Naive thymus-derived CD8-positive, alpha-beta T cell (primary cell): ENCODE data around the gene PTPRM. TPM values are rescaled to one million over a fixed set of nuclear protein-coding genes. Genes with fewer than 3 reads are reported as not detected.

Experiments
- ATAC-seq, 2 donors: fragments of 150-1000 bp; cut with Tn5 transposase in 1 of 2; sonication (Bioruptor Pico), chemical (Tn5 transposase) in 1 of 2; 1 replicate in 1 of 2; 2 replicates in 1 of 2; pipeline ENCODE4 v1.10.0; 2021; ENCODE audit warnings: mild to moderate bottlenecking in 2 of 2, moderate library complexity in 2 of 2
- POLR2A ChIA-PET: fragments of 350-600 bp; sonication (Branson Sonifier 250); formaldehyde crosslinking; loops from one replicate; lab custom pipeline; 2021; ENCODE audit warnings: antibody characterized with exemption; lab: Charles Lee
- DNase-seq, 10 donors: peaks; one replicate each; pipeline versions ENCODE4 v3.0.0 to v3.0.0-alpha.2; 2020 to 2022
- H3K27ac Mint-ChIP-seq, 10 donors: one replicate each; pipeline ENCODE4 v1.8.0; 2020 to 2022; ENCODE audit warnings: mild to moderate bottlenecking in 10 of 10, mixed read lengths in 10 of 10, moderate library complexity in 4 of 10, inconsistent platforms in 1 of 10
- H3K27me3 Mint-ChIP-seq, 5 donors: one replicate each; pipeline ENCODE4 v1.8.0; 2021 to 2022; ENCODE audit warnings: mixed read lengths in 5 of 5
- H3K36me3 Mint-ChIP-seq, 3 donors: one replicate each; pipeline ENCODE4 v1.8.0; 2020 to 2022; ENCODE audit warnings: mixed read lengths in 3 of 3, mild to moderate bottlenecking in 2 of 3, inconsistent platforms in 1 of 3
- H3K4me1 Mint-ChIP-seq, 4 donors: one replicate each; pipeline ENCODE4 v1.8.0; 2021 to 2022; ENCODE audit warnings: mixed read lengths in 4 of 4
- H3K4me3 Mint-ChIP-seq, 10 donors: one replicate each; pipeline ENCODE4 v1.8.0; 2020 to 2022; ENCODE audit warnings: mild to moderate bottlenecking in 10 of 10, mixed read lengths in 10 of 10, moderate library complexity in 6 of 10, inconsistent platforms in 1 of 10
- H3K9me3 Mint-ChIP-seq, 9 donors: one replicate each; pipeline ENCODE4 v1.8.0; 2020 to 2022; ENCODE audit warnings: mixed read lengths in 9 of 9, mild to moderate bottlenecking in 3 of 9, inconsistent platforms in 1 of 9, moderate library complexity in 1 of 9
- polyA plus RNA-seq, 3 donors: library from polyadenylated mRNA; unstranded; fragments of 300-500 nt; fragmentation: Illumina TruSeq; gene quantifications; one replicate each; pipeline ENCODE4 v1.2.3, GENCODE V29; 2021
- total RNA-seq, 8 experiments: library from RNA in 2 of 8; stranded (reverse) in 2 of 8; gene quantifications; one replicate each; pipeline ENCODE4 v1.2.3 and lab custom pipeline; 2021 to 2026

The PTPRM gene
- total and polyA plus RNA-seq, 5 experiments from 2014 or later = 0.28 to 12.1 (median 0.52) TPM

- ATAC-seq = no peak
- POLR2A ChIA-PET = no interaction called here
- no peaks in the 10 kb centered on the region for H3K4me1 Mint-ChIP-seq
Observed at GRCh38 chr18:8324343-8325065, 757.4 kb downstream of the PTPRM start.

GRCh38 chr18:8326763-8327394 is 759.8 kb downstream of the PTPRM start:
- no peak for DNase-seq
- H3K9me3 Mint-ChIP-seq = peaks cover 0 to 4% (median 0%) of the 10 kb centered on the region in 9 donors
- POLR2A ChIA-PET = no interaction called here
- no peaks in the 10 kb centered on the region for H3K4me1 Mint-ChIP-seq
- no peak for ATAC-seq
- H3K36me3 Mint-ChIP-seq = no peaks in the 10 kb centered on the region
- no peak overlapping the region for H3K27ac Mint-ChIP-seq
- no peaks in the 10 kb centered on the region for H3K27me3 Mint-ChIP-seq
- no peak overlapping the region for H3K4me3 Mint-ChIP-seq

More at GRCh38 chr18:8324343-8325065, 757.4 kb downstream of the PTPRM start:
- Mint-ChIP-seq H3K27me3 (peaks cover 0 to 7% (median 3%) of the 10 kb centered on the region in 5 donors), H3K27ac (no peak overlapping the region), H3K9me3 (peaks cover 0 to 4% (median 0%) of the 10 kb centered on the region in 9 donors), H3K4me3 (no peak overlapping the region), H3K36me3 (no peaks in the 10 kb centered on the region)
- no peak for DNase-seq

- no peak overlapping the region for H3K4me3 Mint-ChIP-seq
- POLR2A ChIA-PET = no interaction called here
- DNase-seq (no peak), ATAC-seq (no peak)
- no peak overlapping the region for H3K27ac Mint-ChIP-seq
- no peaks in the 10 kb centered on the region for H3K4me1 Mint-ChIP-seq
- H3K9me3 Mint-ChIP-seq = peaks cover 0 to 4% (median 0%) of the 10 kb centered on the region in 9 donors
- H3K36me3 Mint-ChIP-seq = no peaks in the 10 kb centered on the region
- no peaks in the 10 kb centered on the region for H3K27me3 Mint-ChIP-seq
Observed at GRCh38 chr18:8328126-8328525, 761.0 kb downstream of the PTPRM start.

GRCh38 chr18:8329186-8329771 is 762.2 kb downstream of the PTPRM start:
- POLR2A ChIA-PET = no interaction called here
- no peak for ATAC-seq

GRCh38 chr18:8330575-8330974 is 763.5 kb downstream of the PTPRM start:
- POLR2A ChIA-PET = no interaction called here
- peaks cover 0 to 2% (median 0%) of the 10 kb centered on the region in 9 donors for H3K9me3 Mint-ChIP-seq
- H3K27me3 Mint-ChIP-seq = no peaks in the 10 kb centered on the region
- ATAC-seq (no peak), DNase-seq (no peak)
- H3K4me1 Mint-ChIP-seq = no peaks in the 10 kb centered on the region
- no peak overlapping the region for H3K4me3 Mint-ChIP-seq
- H3K36me3 Mint-ChIP-seq = no peaks in the 10 kb centered on the region
- no peak overlapping the region for H3K27ac Mint-ChIP-seq

More at GRCh38 chr18:8329186-8329771, 762.2 kb downstream of the PTPRM start:
- no peaks in the 10 kb centered on the region for H3K4me1 Mint-ChIP-seq
- no peak for DNase-seq
- no peak overlapping the region for H3K4me3 Mint-ChIP-seq
- peaks cover 0 to 2% (median 0%) of the 10 kb centered on the region in 9 donors for H3K9me3 Mint-ChIP-seq
- H3K27me3 Mint-ChIP-seq = no peaks in the 10 kb centered on the region
- no peaks in the 10 kb centered on the region for H3K36me3 Mint-ChIP-seq
- no peak overlapping the region for H3K27ac Mint-ChIP-seq

- no peak overlapping the region for H3K27ac Mint-ChIP-seq
- no peaks in the 10 kb centered on the region for H3K9me3 Mint-ChIP-seq
- H3K27me3 Mint-ChIP-seq = peaks cover 0 to 5% (median 0%) of the 10 kb centered on the region in 5 donors
- H3K36me3 Mint-ChIP-seq = no peaks in the 10 kb centered on the region
- DNase-seq (no peak), ATAC-seq (no peak)
- H3K4me3 Mint-ChIP-seq = no peak overlapping the region
- POLR2A ChIA-PET = no interaction called here
- no peaks in the 10 kb centered on the region for H3K4me1 Mint-ChIP-seq
Observed at GRCh38 chr18:8332286-8332685, 765.2 kb downstream of the PTPRM start.

GRCh38 chr18:8333961-8334360 is 766.8 kb downstream of the PTPRM start:
- ATAC-seq (no peak), DNase-seq (no peak)
- H3K4me3 Mint-ChIP-seq = no peak overlapping the region
- no peaks in the 10 kb centered on the region for H3K4me1 Mint-ChIP-seq
- H3K27ac Mint-ChIP-seq = no peak overlapping the region
- no peaks in the 10 kb centered on the region for H3K36me3 Mint-ChIP-seq
- POLR2A ChIA-PET = no interaction called here
- H3K9me3 Mint-ChIP-seq = no peaks in the 10 kb centered on the region
- peaks cover 0 to 10% (median 0%) of the 10 kb centered on the region in 5 donors for H3K27me3 Mint-ChIP-seq

GRCh38 chr18:8337211-8337610 is 770.1 kb downstream of the PTPRM start:
- H3K9me3 Mint-ChIP-seq = no peaks in the 10 kb centered on the region
- H3K27me3 Mint-ChIP-seq = peaks cover 0 to 15% (median 0%) of the 10 kb centered on the region in 5 donors
- no peaks in the 10 kb centered on the region for H3K36me3 Mint-ChIP-seq
- POLR2A ChIA-PET = no interaction called here
- no peak overlapping the region for H3K4me3 Mint-ChIP-seq
- ATAC-seq = no peak
- DNase-seq = no peak
- no peaks in the 10 kb centered on the region for H3K4me1 Mint-ChIP-seq
- H3K27ac Mint-ChIP-seq = no peak overlapping the region

GRCh38 chr18:8339210-8339609 is 772.1 kb downstream of the PTPRM start:
- DNase-seq (no peak), ATAC-seq (no peak)
- no peaks in the 10 kb centered on the region for H3K9me3 Mint-ChIP-seq
- no peak overlapping the region for H3K27ac Mint-ChIP-seq
- H3K4me1 Mint-ChIP-seq = no peaks in the 10 kb centered on the region
- no peaks in the 10 kb centered on the region for H3K36me3 Mint-ChIP-seq
- POLR2A ChIA-PET = no interaction called here
- H3K27me3 Mint-ChIP-seq = peaks cover 0 to 15% (median 0%) of the 10 kb centered on the region in 5 donors
- H3K4me3 Mint-ChIP-seq = no peak overlapping the region

GRCh38 chr18:8339952-8340351 is 772.8 kb downstream of the PTPRM start:
- Mint-ChIP-seq H3K4me1 (no peaks in the 10 kb centered on the region), H3K4me3 (no peak overlapping the region)
- POLR2A ChIA-PET = no interaction called here

GRCh38 chr18:8341481-8342230 is 774.5 kb downstream of the PTPRM start:
- POLR2A ChIA-PET = no interaction called here
- peaks cover 0 to 3% (median 0%) of the 10 kb centered on the region in 9 donors for H3K9me3 Mint-ChIP-seq
- peaks cover 0 to 11% (median 0%) of the 10 kb centered on the region in 5 donors for H3K27me3 Mint-ChIP-seq

More at GRCh38 chr18:8339952-8340351, 772.8 kb downstream of the PTPRM start:
- Mint-ChIP-seq H3K36me3 (no peaks in the 10 kb centered on the region), H3K9me3 (peaks cover 0 to 2% (median 0%) of the 10 kb centered on the region in 9 donors), H3K27ac (no peak overlapping the region), H3K27me3 (peaks cover 0 to 15% (median 0%) of the 10 kb centered on the region in 5 donors)
- no peak for DNase-seq
- ATAC-seq = no peak

GRCh38 chr18:8348051-8348720 is 781.1 kb downstream of the PTPRM start:
- no peak for DNase-seq
- no peak overlapping the region for H3K27ac Mint-ChIP-seq
- no peaks in the 10 kb centered on the region for H3K4me1 Mint-ChIP-seq
- peaks cover 0 to 8% (median 1%) of the 10 kb centered on the region in 5 donors for H3K27me3 Mint-ChIP-seq
- peaks cover 0 to 7% (median 0%) of the 10 kb centered on the region in 9 donors for H3K9me3 Mint-ChIP-seq
- H3K36me3 Mint-ChIP-seq = no peaks in the 10 kb centered on the region
- no peak overlapping the region for H3K4me3 Mint-ChIP-seq
- ATAC-seq = no peak
- POLR2A ChIA-PET = no interaction called here

More at GRCh38 chr18:8341481-8342230, 774.5 kb downstream of the PTPRM start:
- Mint-ChIP-seq H3K4me1 (no peaks in the 10 kb centered on the region), H3K27ac (no peak overlapping the region), H3K4me3 (no peak overlapping the region), H3K36me3 (no peaks in the 10 kb centered on the region)
- ATAC-seq (no peak), DNase-seq (no peak)
